IMR-90 (cell line): ENCODE measurements around the gene PLN. TPM values are rescaled to one million over a fixed set of nuclear protein-coding genes. Genes with fewer than 3 reads are reported as not detected.

Source experiments
- ATAC-seq: fragments of 200-7000 bp; cut with Tn5 transposase; 2 replicates; pipeline ENCODE4 v1.9.1; 2020; ENCODE audit warnings: low read depth, mild to moderate bottlenecking, moderate library complexity
- BruUV-seq: library from RNA; stranded (reverse); fragments of 400-500 nt; replicated peaks from 2 replicates; lab custom pipeline; 2021; lab: Mats Ljungman, UMichigan
- CTCF ChIA-PET: fragments of 300-600 bp; formaldehyde crosslinking; extraction: SDS; loops from one replicate; lab custom pipeline; 2021; ENCODE audit warnings: antibody characterized with exemption; lab: Yijun Ruan, JAX
- POLR2A ChIA-PET: fragments of 300-600 bp; sonication (Branson Sonifier 250); formaldehyde crosslinking; loops from one replicate; lab custom pipeline; 2022; ENCODE audit warnings: antibody characterized with exemption; ENCODE audit not compliant: unreplicated experiment; lab: Charles Lee
- DNase-seq: peaks from one replicate; pipeline ENCODE4 v3.0.0; 2013
- H2AFZ ChIP-seq: replicated peaks from 2 replicates; pipeline ENCODE3; 2013; ENCODE audit warnings: low read length, mild to moderate bottlenecking; ENCODE audit not compliant: poor library complexity
- H2AK5ac ChIP-seq: 2 replicates; pipeline ENCODE4 v1.6.1; 2013; ENCODE audit warnings: low read depth, low read length, inconsistent platforms
- H2AK9ac ChIP-seq: replicated peaks from 2 replicates; pipeline ENCODE3; 2013; ENCODE audit warnings: mild to moderate bottlenecking, low read depth, low read length, moderate library complexity; ENCODE audit not compliant: poor library complexity
- H2BK120ac ChIP-seq: 2 replicates; pipeline ENCODE4 v1.6.1; 2013; ENCODE audit warnings: low read depth, low read length, inconsistent platforms
- H2BK15ac ChIP-seq: 3 replicates; pipeline ENCODE4 v1.6.1; 2013; ENCODE audit warnings: low read depth, low read length, inconsistent platforms
- H2BK20ac ChIP-seq: 2 replicates; pipeline ENCODE4 v1.6.1; 2013; ENCODE audit warnings: low read depth, mild to moderate bottlenecking, inconsistent platforms, low read length, moderate library complexity
- H2BK5ac ChIP-seq: 2 replicates; pipeline ENCODE4 v1.6.1; 2013; ENCODE audit warnings: mild to moderate bottlenecking, low read depth, low read length, inconsistent platforms; ENCODE audit not compliant: poor library complexity, severe bottlenecking
- H3K14ac ChIP-seq: replicated peaks from 2 replicates; pipeline ENCODE4 v1.6.1; 2013; ENCODE audit warnings: low read depth, low read length, inconsistent platforms
- H3K18ac ChIP-seq: 2 replicates; pipeline ENCODE4 v1.6.1; 2013; ENCODE audit warnings: low read depth, low read length, control low read depth
- H3K23ac ChIP-seq: 2 replicates; pipeline ENCODE4 v1.6.1; 2013; ENCODE audit warnings: low read depth, low read length, inconsistent platforms
- H3K27ac ChIP-seq: 2 replicates; pipeline ENCODE4 v1.5.1; 2013; ENCODE audit warnings: mild to moderate bottlenecking, control low read depth, low read length; ENCODE audit not compliant: insufficient read depth
- H3K27me3 ChIP-seq: 2 replicates; pipeline ENCODE4 v1.6.1; 2013; ENCODE audit warnings: low read length; ENCODE audit not compliant: control insufficient read depth, insufficient read depth
- H3K36me3 ChIP-seq: 2 replicates; pipeline ENCODE4 v1.6.1; 2013; ENCODE audit warnings: low read length, mixed read lengths; ENCODE audit not compliant: control insufficient read depth, insufficient read depth
- H3K4ac ChIP-seq: 2 replicates; pipeline ENCODE4 v1.6.1; 2013; ENCODE audit warnings: low read depth, low read length, inconsistent platforms
- H3K4me1 ChIP-seq: 2 replicates; pipeline ENCODE4 v1.6.1; 2013; ENCODE audit warnings: low read length, mixed read lengths; ENCODE audit not compliant: control insufficient read depth, insufficient read depth
- H3K4me2 ChIP-seq: 2 replicates; pipeline ENCODE4 v1.6.1; 2013; ENCODE audit warnings: low read depth, mild to moderate bottlenecking, control low read depth, low read length, moderate library complexity
- H3K4me3 ChIP-seq: 2 replicates; pipeline ENCODE4 v1.5.1; 2013; ENCODE audit warnings: low read depth, mild to moderate bottlenecking, control low read depth, low read length, moderate library complexity; ENCODE audit not compliant: insufficient read depth
- H3K56ac ChIP-seq: 2 replicates; pipeline ENCODE4 v1.6.1; 2013; ENCODE audit warnings: low read length, inconsistent platforms; ENCODE audit not compliant: insufficient read depth; ENCODE audit errors: extremely low read depth
- H3K79me1 ChIP-seq, 2 experiments: 2 replicates each; pipeline ENCODE4 v1.6.1; 2013; ENCODE audit warnings: low read length in 2 of 2, inconsistent platforms in 1 of 2, low read depth in 1 of 2
- H3K9ac ChIP-seq: 2 replicates; pipeline ENCODE4 v1.6.1; 2013; ENCODE audit warnings: low read depth, low read length, control low read depth
- H3K9me1 ChIP-seq: 2 replicates; pipeline ENCODE4 v1.6.1; 2013; ENCODE audit warnings: low read length, inconsistent platforms; ENCODE audit not compliant: insufficient read depth
- H3K9me3 ChIP-seq: 2 replicates; pipeline ENCODE4 v1.6.1; 2013; ENCODE audit warnings: low read length; ENCODE audit not compliant: control insufficient read depth, insufficient read depth
- H4K20me1 ChIP-seq: 2 replicates; pipeline ENCODE4 v1.6.1; 2013; ENCODE audit warnings: low read length, inconsistent platforms; ENCODE audit not compliant: insufficient read depth
- H4K5ac ChIP-seq: 2 replicates; pipeline ENCODE4 v1.6.1; 2013; ENCODE audit warnings: mild to moderate bottlenecking, low read depth, low read length, control low read depth
- H4K8ac ChIP-seq, 2 experiments: 2 replicates each; pipeline ENCODE4 v1.6.1; 2013; ENCODE audit warnings: low read depth in 2 of 2, low read length in 2 of 2, control low read depth in 1 of 2, inconsistent platforms in 1 of 2
- H4K91ac ChIP-seq: 2 replicates; pipeline ENCODE4 v1.6.1; 2013; ENCODE audit warnings: low read depth, low read length, inconsistent platforms; ENCODE audit not compliant: insufficient read depth
- BHLHE40 ChIP-seq: fragments of 150-350 bp; IDR thresholded peaks from 2 replicates; pipeline ENCODE4 v1.6.1; 2016; ENCODE audit warnings: mild to moderate bottlenecking, low read depth, low read length
- ELK1 ChIP-seq: fragments of 150-350 bp; IDR thresholded peaks from 2 replicates; pipeline ENCODE4 v1.6.1; 2016; ENCODE audit warnings: low read depth, mild to moderate bottlenecking, low read length, moderate library complexity, borderline replicate concordance
- MAZ ChIP-seq: IDR thresholded peaks from 2 replicates; pipeline ENCODE4 v1.6.1; 2012; ENCODE audit warnings: low read depth, mild to moderate bottlenecking, low read length, improper control_type of control experiment, moderate library complexity, borderline replicate concordance
- POLR2A ChIP-seq: IDR thresholded peaks from 2 replicates; pipeline ENCODE4 v1.6.1; 2012; ENCODE audit warnings: mild to moderate bottlenecking, low read depth, low read length
- RAD21 ChIP-seq: IDR thresholded peaks from 2 replicates; pipeline ENCODE4 v1.6.1; 2012; ENCODE audit warnings: low read length, improper control_type of control experiment
- RFX5 ChIP-seq: IDR thresholded peaks from 2 replicates; pipeline ENCODE4 v1.8.0; 2012; ENCODE audit warnings: low read depth, mild to moderate bottlenecking, low read length, moderate library complexity
- USF2 ChIP-seq: fragments of 150-350 bp; IDR thresholded peaks from 2 replicates; pipeline ENCODE4 v1.6.1; 2017; ENCODE audit warnings: mild to moderate bottlenecking, antibody characterized with exemption, low read length, low read depth
- WGBS, 2 experiments: methylation state at CpG; one replicate each; pipeline versions ENCODE4 v1.1.5 to v1.1.7; 2013; ENCODE audit warnings: missing lambda C conversion rate in 2 of 2; ENCODE audit not compliant: insufficient read length in 1 of 2; ENCODE audit errors: extremely low coverage in 2 of 2; 5-methylcytosine and 5-hydroxymethylcytosine counted together
- dilution Hi-C: fragments of 300-500 bp; cut with HindIII; formaldehyde crosslinking; loops from one replicate; pipeline ENCODE4 v1.14.3; 2018; ENCODE audit warnings: low sequenced_read_pairs; ENCODE audit not compliant: unreplicated experiment
- in situ Hi-C: fragments of 300-500 bp; cut with MboI; formaldehyde crosslinking; loops from 3 replicates; pipeline ENCODE4 v1.14.3; 2019; ENCODE audit warnings: low sequenced_read_pairs, inconsistent platforms, mixed read lengths
- intact Hi-C: fragments of 100-400 bp; cut with micrococcal nuclease; formaldehyde crosslinking; loops from 2 replicates; pipeline ENCODE4 v1.10.0; 2022
- polyA plus RNA-seq, 3 experiments: library from polyadenylated mRNA; depleted of rRNA; stranded (reverse); fragments of >200 nt; gene quantifications; 2 replicates each; pipeline ENCODE4 v1.2.3, GENCODE V29; 2012; ENCODE audit warnings: low replicate concordance in 1 of 3
- total RNA-seq: library from RNA; depleted of rRNA; stranded (reverse); fragments of >200 nt; gene quantifications from 2 replicates; pipeline ENCODE4 v1.2.3, GENCODE V29; 2012

PLN gene
- total and polyA plus RNA-seq, 2 of the 4 experiments (the other 2 are of a cell fraction), result under 0.01 TPM; not detected in 1

GRCh38 chr6:118537574-118537973 is 10.5 kb upstream of the PLN start:
- intact Hi-C loops, result no loop called here
- Histone ChIP-seq H2AK9ac (no peak overlapping the region), H3K27me3 (no peaks in the 10 kb centered on the region), H3K4ac (no peak overlapping the region), H4K8ac (no peak overlapping the region), H3K18ac (no peak overlapping the region), H3K4me2 (no peak overlapping the region), H3K4me3 (no peak overlapping the region), H3K9me1 (no peaks in the 10 kb centered on the region), H3K79me1 (peaks cover 8 to 18% of the 10 kb centered on the region in 2 experiments; a peak in 3 of 4 replicates), H2AFZ (no peak overlapping the region), H3K4me1 (no peaks in the 10 kb centered on the region), H2BK120ac (no peak overlapping the region), H3K56ac (no peak overlapping the region), H2BK15ac (no peak overlapping the region), H3K9me3 (no peaks in the 10 kb centered on the region), H3K27ac (no peak overlapping the region), H3K9ac (no peak overlapping the region), H2BK20ac (no peak overlapping the region), H4K20me1 (no peaks in the 10 kb centered on the region; the same call in 1 of the 2 replicates), H3K36me3 (no peaks in the 10 kb centered on the region), H3K14ac (no peak overlapping the region), H2BK5ac (no peak overlapping the region), H4K5ac (no peak overlapping the region), H2AK5ac (no peak overlapping the region), H3K23ac (no peak overlapping the region), H4K91ac (no peak overlapping the region)
- TF ChIP-seq RFX5 (no peak), RAD21 (no peak), ELK1 (no peak), USF2 (no peak), BHLHE40 (no peak), MAZ (no peak), POLR2A (no peak)
- no TSS peak for BruUV-seq
- dilution Hi-C loops, result no loop called here
- DNase-seq (no peak), ATAC-seq (no peak)
- POLR2A ChIA-PET, result no interaction called here
- in situ Hi-C loops, result no loop called here
- CTCF ChIA-PET, result no interaction called here
- no CpG with 5 or more reads among the region's 2 CpGs for WGBS, 2 experiments
